ENCODE data around the gene ANO4. TPM values are rescaled to one million over a fixed set of nuclear protein-coding genes. Genes with fewer than 3 reads are reported as not detected.

Gene ANO4
- total RNA-seq, 1 experiment from 2014 or later = 5.7 TPM

GRCh38 chr12:100984796-100985195 lies 190.2 kb downstream of the ANO4 start:
- Histone ChIP-seq H2BK12ac (ENCODE audit: insufficient read length, low read depth, low read length) (no peak overlapping the region), H3K79me1 (ENCODE audit: insufficient read depth, low read depth, low read length, poor library complexity, severe bottlenecking) (no peaks in the 10 kb centered on the region), H3K27me3 (ENCODE audit: insufficient read depth, low read length) (no peaks in the 10 kb centered on the region), H3K4ac (ENCODE audit: low read depth, low read length) (no peak overlapping the region), H4K91ac (ENCODE audit: insufficient read length, low read depth, low read length) (no peak overlapping the region), H3K27ac (ENCODE audit: insufficient read length, low read depth, low read length) (no peak overlapping the region), H3K4me1 (ENCODE audit: insufficient read depth, low read length) (peaks cover 10% of the 10 kb centered on the region; the same call in 1 of the 2 replicates), H2BK15ac (ENCODE audit: low read depth, low read length) (no peak overlapping the region), H3K23me2 (ENCODE audit: insufficient read length, low read depth, low read length, poor library complexity, severe bottlenecking) (no peaks in the 10 kb centered on the region), H2BK20ac (ENCODE audit: low read depth, low read length, poor library complexity, severe bottlenecking) (no peak overlapping the region), H3K14ac (ENCODE audit: insufficient read depth, low read length) (no peak overlapping the region), H4K5ac (ENCODE audit: insufficient read length, low read depth, low read length) (no peak overlapping the region), H2BK5ac (ENCODE audit: insufficient read length, low read length) (no peak overlapping the region), H3T11ph (ENCODE audit: low read length) (no peak overlapping the region), H4K20me1 (ENCODE audit: control insufficient read depth, insufficient read depth, insufficient read length) (no peaks in the 10 kb centered on the region), H3K18ac (ENCODE audit: insufficient read length, low read depth, low read length) (no peak overlapping the region), H3K4me2 (ENCODE audit: insufficient read depth, insufficient read length, low read length) (no peak overlapping the region), H3K9ac (ENCODE audit: extremely low read depth, insufficient read length, low read length) (no peak overlapping the region), H3K56ac (ENCODE audit: insufficient read length, low read depth, low read length) (no peak overlapping the region), H2AFZ (ENCODE audit: low read length) (no peak overlapping the region), H4K8ac (replicated peaks; ENCODE audit: insufficient read length, low read depth, low read length) (no peak overlapping the region), H3K23ac (ENCODE audit: insufficient read length, low read depth, low read length) (no peak overlapping the region), H3K79me2 (ENCODE audit: insufficient read depth, low read length) (no peaks in the 10 kb centered on the region), H2AK5ac (ENCODE audit: insufficient read length, low read length) (no peak overlapping the region), H2BK120ac (ENCODE audit: low read depth, low read length, poor library complexity, severe bottlenecking) (no peak overlapping the region), H3K9me3 (ENCODE audit: control insufficient read depth, low read depth, low read length) (no peaks in the 10 kb centered on the region)
- Mint-ChIP-seq H3K4me1 (peaks cover 35 to 39% of the 10 kb centered on the region in 2 experiments), H3K27ac (no peak overlapping the region), H3K27me3 (ENCODE audit: low read depth) (no peaks in the 10 kb centered on the region), H3K36me3 (ENCODE audit: insufficient read depth in 1 of 3, low read depth in 3 of 3) (peaks cover 0 to 4% (median 0%) of the 10 kb centered on the region in 3 experiments; a peak in 3 of 7 replicates), H3K4me3 (no peak overlapping the region), H3K9me3 (0 out of 5 replicates have a peak, but pooled peaks cover 0 to 1% of the 10 kb centered on the region in 2 experiments)
- no peak for DNase-seq
- no CpG with 5 or more reads among the region's 1 CpG for WGBS (ENCODE audit: extremely low coverage, insufficient read length, low lambda C conversion rate)
- no peak for TF ChIP-seq CTCF (conservative IDR thresholded peaks at IDR 0.05)
